ENCODE results near the gene GTF3C2.

Gene GTF3C2

GRCh38 chr2:27390822-27391679, 34.5 kb upstream of the GTF3C2 start:
- POLR2A ChIA-PET: no interaction called here
- TF ChIP-seq ZNF146 (tag by site-specific recombination; IDR thresholded peaks at IDR 0.05) (peak; percentile 97), ZNF580 (tag by site-specific recombination; IDR thresholded peaks at IDR 0.05) (0 out of 2 replicates have a peak, but pooled peaks have one; percentile 19), ZNF202 (tag by site-specific recombination; IDR thresholded peaks at IDR 0.05; ENCODE audit: borderline replicate concordance) (no peak)
- no peaks in the 10 kb centered on the region for H3K9me3 ChIP-seq (ENCODE audit: control insufficient read depth, insufficient read depth, low read depth, low read length)
- CTCF ChIA-PET: no interaction called here
- H3K4me3 ChIP-seq (ENCODE audit: low read depth, low read length): no peak overlapping the region
- no peaks in the 10 kb centered on the region for H3K4me1 ChIP-seq (ENCODE audit: control insufficient read depth, insufficient read depth, low read length)
- peaks cover 16 to 20% of the 10 kb centered on the region in 2 experiments; a peak in 2 of 3 replicates for H3K36me3 ChIP-seq (ENCODE audit: control insufficient read depth in 2 of 2, insufficient read depth in 1 of 2, low read length in 2 of 2)
- no peak overlapping the region for H3K27ac ChIP-seq (ENCODE audit: extremely low read depth, low read depth, low read length)

GRCh38 chr2:27381577-27382181, 25.1 kb upstream of the GTF3C2 start:
- H3K9me3 ChIP-seq (ENCODE audit: control insufficient read depth, insufficient read depth, low read depth, low read length): no peaks in the 10 kb centered on the region
- H3K4me1 ChIP-seq (ENCODE audit: control insufficient read depth, insufficient read depth, low read length): no peaks in the 10 kb centered on the region; the same call in 1 of the 2 replicates
- ChIA-PET CTCF (no interaction called here), POLR2A (interaction anchor here (1.1 to 2.5 kb wide), 3 partner anchors 27 to 302 kb away, joined by 3 to 13 read pairs (median 9); partner anchors contain the start of gene PPM1G)
- TF ChIP-seq KLF8 (tag by site-specific recombination; IDR thresholded peaks at IDR 0.05): no peak
- TF ChIP-seq ZNF292 (tag by site-specific recombination; IDR thresholded peaks at IDR 0.05; ENCODE audit: borderline replicate concordance, low read depth): no peak
- TF ChIP-seq PRDM10 (tag by site-specific recombination; IDR thresholded peaks at IDR 0.05): peak; percentile 43
- TF ChIP-seq KLF17 (tag by site-specific recombination; IDR thresholded peaks at IDR 0.05): no peak
- no peak for TF ChIP-seq ATF2 (tag by site-specific recombination; IDR thresholded peaks at IDR 0.05; ENCODE audit: low read depth)
- TF ChIP-seq ZNF341 (tag by site-specific recombination; IDR thresholded peaks at IDR 0.05; ENCODE audit: low read depth): no peak
- no peak for TF ChIP-seq ZNF23 (tag by site-specific recombination; IDR thresholded peaks at IDR 0.05; ENCODE audit: borderline replicate concordance)
- no peak for TF ChIP-seq ZBTB20 (tag by site-specific recombination; IDR thresholded peaks at IDR 0.05)
- no peak overlapping the region for H3K4me3 ChIP-seq (ENCODE audit: low read depth, low read length)
- H3K27ac ChIP-seq (ENCODE audit: extremely low read depth, low read depth, low read length): peak overlapping the region; percentile 82; the same call in 1 of the 2 replicates
- peaks cover 30 to 82% of the 10 kb centered on the region in 2 experiments for H3K36me3 ChIP-seq (ENCODE audit: control insufficient read depth in 2 of 2, insufficient read depth in 1 of 2, low read length in 2 of 2)
